NCI-H1694 (cell line): ENCODE results near the gene SGO1.
"Not testable (repeated sequence)": the region's sequence is repeated elsewhere in the genome, so short reads cannot be mapped to it uniquely, and the experiment has no call there.

Experiments used
- DNase-seq: peaks from one replicate; lab custom pipeline; 2025; lab: John Stamatoyannopoulos, UW

The SGO1 gene

GRCh38 chr3:20185679-20186599, at the start of gene SGO1:
TSS of gene SGO1 (minus strand) at chr3:20186206. CDS start at chr3:20184027, 2,179 bp downstream.
- peak; percentile 53 for DNase-seq

GRCh38 chr3:20235796-20236195, 49.8 kb upstream of the SGO1 start:
- DNase-seq, result no peak

GRCh38 chr3:20232906-20233780, 47.1 kb upstream of the SGO1 start:
- no peak for DNase-seq

- no peak for DNase-seq
Observed at GRCh38 chr3:20230954-20231353, 44.9 kb upstream of the SGO1 start.

GRCh38 chr3:20225769-20226168, 39.8 kb upstream of the SGO1 start:
- DNase-seq, result peak; percentile 3

- DNase-seq, result no peak
Observed at GRCh38 chr3:20222274-20222673, 36.3 kb upstream of the SGO1 start.

GRCh38 chr3:20218215-20218614, 32.2 kb upstream of the SGO1 start:
- no peak for DNase-seq

GRCh38 chr3:20215636-20216035, 29.6 kb upstream of the SGO1 start:
- DNase-seq, result no peak

- not testable (repeated sequence) for DNase-seq
Observed at GRCh38 chr3:20213491-20213890, 27.5 kb upstream of the SGO1 start.

GRCh38 chr3:20207945-20208344, 21.9 kb upstream of the SGO1 start:
- DNase-seq, result not testable (repeated sequence)

- DNase-seq, result not testable (repeated sequence)
Observed at GRCh38 chr3:20205898-20206297, 19.9 kb upstream of the SGO1 start.

GRCh38 chr3:20201143-20201542, 15.1 kb upstream of the SGO1 start:
- DNase-seq, result no peak

- no peak for DNase-seq
Observed at GRCh38 chr3:20197775-20198174, 11.8 kb upstream of the SGO1 start.

- DNase-seq, result no peak
Observed at GRCh38 chr3:20194793-20195460, 8.9 kb upstream of the SGO1 start.

GRCh38 chr3:20190991-20191390, 5.0 kb upstream of the SGO1 start:
- no peak for DNase-seq

GRCh38 chr3:20186600-20187004, 596 bp upstream of the SGO1 start:
- no peak for DNase-seq

- no peak for DNase-seq
Observed at GRCh38 chr3:20185331-20185678, 701 bp downstream of the SGO1 start.

GRCh38 chr3:20182206-20182605, 3.8 kb downstream of the SGO1 start:
- no peak for DNase-seq

GRCh38 chr3:20181276-20181675, 4.7 kb downstream of the SGO1 start:
- no peak for DNase-seq

- peak; percentile 57 for DNase-seq
Observed at GRCh38 chr3:20173844-20174410, 12.1 kb downstream of the SGO1 start.

GRCh38 chr3:20161714-20162113, 24.3 kb downstream of the SGO1 start:
- DNase-seq, result no peak

GRCh38 chr3:20160230-20160629, 25.8 kb downstream of the SGO1 start:
- no peak for DNase-seq
